Erythroblast (primary cell): ENCODE measurements around the gene HIP1.

Source experiments
- GATA1 ChIP-seq: IDR thresholded peaks from 2 replicates; pipeline ENCODE4 v1.6.1; 2011; ENCODE audit warnings: low read depth, mild to moderate bottlenecking, control low read depth, low read length, moderate library complexity
- POLR2A ChIP-seq: IDR thresholded peaks from 2 replicates; pipeline ENCODE4 v1.6.1; 2011; ENCODE audit warnings: mild to moderate bottlenecking, low read length

- TF ChIP-seq POLR2A (no peak), GATA1 (no peak)
These were observed 201.7 kb downstream of the HIP1 start for GRCh38 chr7:75536940-75537538.
